ENCODE data around the gene ATP8A2.

- TF ChIP-seq, protein P1, sequence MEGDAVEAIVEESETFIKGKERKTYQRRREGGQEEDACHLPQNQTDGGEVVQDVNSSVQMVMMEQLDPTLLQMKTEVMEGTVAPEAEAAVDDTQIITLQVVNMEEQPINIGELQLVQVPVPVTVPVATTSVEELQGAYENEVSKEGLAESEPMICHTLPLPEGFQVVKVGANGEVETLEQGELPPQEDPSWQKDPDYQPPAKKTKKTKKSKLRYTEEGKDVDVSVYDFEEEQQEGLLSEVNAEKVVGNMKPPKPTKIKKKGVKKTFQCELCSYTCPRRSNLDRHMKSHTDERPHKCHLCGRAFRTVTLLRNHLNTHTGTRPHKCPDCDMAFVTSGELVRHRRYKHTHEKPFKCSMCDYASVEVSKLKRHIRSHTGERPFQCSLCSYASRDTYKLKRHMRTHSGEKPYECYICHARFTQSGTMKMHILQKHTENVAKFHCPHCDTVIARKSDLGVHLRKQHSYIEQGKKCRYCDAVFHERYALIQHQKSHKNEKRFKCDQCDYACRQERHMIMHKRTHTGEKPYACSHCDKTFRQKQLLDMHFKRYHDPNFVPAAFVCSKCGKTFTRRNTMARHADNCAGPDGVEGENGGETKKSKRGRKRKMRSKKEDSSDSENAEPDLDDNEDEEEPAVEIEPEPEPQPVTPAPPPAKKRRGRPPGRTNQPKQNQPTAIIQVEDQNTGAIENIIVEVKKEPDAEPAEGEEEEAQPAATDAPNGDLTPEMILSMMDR (IDR thresholded peaks at IDR 0.05) = no peak
- TF ChIP-seq POLR2AphosphoS5 (IDR thresholded peaks at IDR 0.05) = no peak
Observed at GRCh38 chr13:25761041-25761440, 389.3 kb downstream of the ATP8A2 start.
